ENCODE data around the gene PLCB4.
A peak's percentile ranks its signal among the peaks of the same experiment; 100 is the strongest.

The PLCB4 gene

DNA sequence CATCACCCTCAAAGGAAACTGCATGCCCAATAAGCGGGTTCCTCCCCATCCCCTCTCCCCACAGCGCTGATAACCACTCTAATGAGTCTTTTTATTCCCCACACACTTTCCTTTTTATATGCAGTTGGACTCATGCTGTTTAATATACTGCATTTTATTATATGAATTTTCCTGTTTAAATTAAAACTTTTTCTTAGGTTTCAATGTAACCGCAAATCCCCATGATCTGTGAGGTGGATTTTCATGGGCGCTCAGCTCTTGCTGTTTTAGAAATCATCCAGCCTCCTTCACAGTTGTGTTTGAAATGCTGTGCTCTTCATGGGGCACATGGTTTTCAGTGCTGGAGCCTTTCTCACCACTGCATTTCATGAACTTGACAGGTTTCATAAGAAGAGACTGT lies 280.4 kb downstream of the PLCB4 start:
- TF ChIP-seq, protein P1, sequence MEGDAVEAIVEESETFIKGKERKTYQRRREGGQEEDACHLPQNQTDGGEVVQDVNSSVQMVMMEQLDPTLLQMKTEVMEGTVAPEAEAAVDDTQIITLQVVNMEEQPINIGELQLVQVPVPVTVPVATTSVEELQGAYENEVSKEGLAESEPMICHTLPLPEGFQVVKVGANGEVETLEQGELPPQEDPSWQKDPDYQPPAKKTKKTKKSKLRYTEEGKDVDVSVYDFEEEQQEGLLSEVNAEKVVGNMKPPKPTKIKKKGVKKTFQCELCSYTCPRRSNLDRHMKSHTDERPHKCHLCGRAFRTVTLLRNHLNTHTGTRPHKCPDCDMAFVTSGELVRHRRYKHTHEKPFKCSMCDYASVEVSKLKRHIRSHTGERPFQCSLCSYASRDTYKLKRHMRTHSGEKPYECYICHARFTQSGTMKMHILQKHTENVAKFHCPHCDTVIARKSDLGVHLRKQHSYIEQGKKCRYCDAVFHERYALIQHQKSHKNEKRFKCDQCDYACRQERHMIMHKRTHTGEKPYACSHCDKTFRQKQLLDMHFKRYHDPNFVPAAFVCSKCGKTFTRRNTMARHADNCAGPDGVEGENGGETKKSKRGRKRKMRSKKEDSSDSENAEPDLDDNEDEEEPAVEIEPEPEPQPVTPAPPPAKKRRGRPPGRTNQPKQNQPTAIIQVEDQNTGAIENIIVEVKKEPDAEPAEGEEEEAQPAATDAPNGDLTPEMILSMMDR (IDR thresholded peaks at IDR 0.05; ENCODE audit: low read depth, low read length): no peak
- no peak for DNase-seq (ENCODE audit: extremely low read depth, low read depth)

DNA sequence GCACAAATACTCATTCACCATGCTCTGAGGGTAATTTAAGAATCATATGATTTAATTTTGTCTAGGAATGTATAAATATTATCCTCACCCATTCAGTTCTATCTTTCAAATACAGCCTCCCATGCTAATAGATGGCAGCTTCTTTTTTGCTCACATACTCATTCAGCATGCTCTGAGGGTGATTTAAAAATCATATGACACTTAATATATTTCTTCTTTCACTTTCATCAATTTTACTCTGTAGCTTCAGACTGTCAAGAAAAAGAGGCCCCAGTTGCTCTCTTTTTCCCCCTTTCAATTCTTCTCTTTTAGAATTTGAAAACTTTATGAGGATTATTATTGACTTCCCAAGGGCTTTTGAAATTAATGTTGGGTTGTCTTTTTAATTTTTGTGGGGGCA lies 283.9 kb downstream of the PLCB4 start:
- TF ChIP-seq, protein P1 (IDR thresholded peaks at IDR 0.05; ENCODE audit: low read depth, low read length): no peak
- no peak for DNase-seq (ENCODE audit: extremely low read depth, low read depth)

DNA sequence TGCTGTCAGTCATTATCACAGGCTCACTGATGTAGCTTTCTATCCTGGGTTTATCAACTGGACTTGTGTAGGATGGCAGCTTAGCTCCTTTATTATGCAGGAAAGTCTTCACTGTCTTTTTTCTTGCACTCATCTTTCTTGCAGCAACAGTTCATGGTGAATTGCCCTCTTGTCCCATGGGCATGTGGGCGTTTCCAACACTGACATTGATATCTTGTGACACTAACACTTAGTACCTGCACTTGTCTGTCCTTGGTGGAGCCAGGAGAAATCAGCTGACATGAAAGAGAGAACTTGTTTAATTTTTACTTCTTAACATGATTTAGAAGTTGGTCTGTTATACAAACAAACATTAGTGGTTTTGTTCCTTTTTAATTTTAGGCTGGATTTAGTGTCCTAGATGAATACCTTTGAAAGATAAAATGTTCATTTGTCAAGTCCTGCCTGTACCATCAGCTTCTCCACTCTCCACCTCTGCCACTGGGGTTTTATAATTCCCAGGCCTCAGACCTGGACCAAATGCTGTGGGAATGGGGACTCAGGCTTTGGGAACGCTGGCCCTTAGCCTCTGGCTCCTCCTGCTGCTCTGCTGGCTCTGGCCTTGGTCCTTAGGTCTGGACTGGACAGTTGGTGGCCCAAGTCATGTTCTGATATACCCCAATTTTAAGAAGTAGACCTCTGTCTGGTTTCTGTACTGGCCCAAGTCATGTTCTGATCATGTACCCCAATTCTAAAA lies 284.5 kb downstream of the PLCB4 start:
- DNase-seq (ENCODE audit: extremely low read depth, low read depth): no peak
- TF ChIP-seq, protein P1 (IDR thresholded peaks at IDR 0.05; ENCODE audit: low read depth, low read length): peak; percentile 18

DNA sequence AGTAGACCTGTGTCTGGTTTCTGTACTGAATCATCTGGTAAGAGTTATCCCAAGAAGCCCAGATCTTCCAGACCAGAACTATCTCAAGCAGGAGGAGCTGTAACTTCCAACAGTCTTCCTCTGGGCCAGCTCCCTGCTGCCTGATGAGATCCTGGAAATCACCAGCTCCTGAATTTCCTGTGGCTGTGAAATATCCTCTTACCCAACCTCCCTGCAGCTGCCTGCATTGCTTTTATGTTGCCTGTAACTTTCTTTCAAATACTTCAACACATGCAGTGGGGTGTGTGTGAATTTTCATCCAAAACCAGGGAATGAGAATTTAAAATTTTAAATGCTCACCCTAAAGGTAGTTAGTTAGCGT lies 285.0 kb downstream of the PLCB4 start:
- peak; percentile 31 for DNase-seq (ENCODE audit: extremely low read depth, low read depth)
- TF ChIP-seq, protein P1 (IDR thresholded peaks at IDR 0.05; ENCODE audit: low read depth, low read length): no peak

DNA sequence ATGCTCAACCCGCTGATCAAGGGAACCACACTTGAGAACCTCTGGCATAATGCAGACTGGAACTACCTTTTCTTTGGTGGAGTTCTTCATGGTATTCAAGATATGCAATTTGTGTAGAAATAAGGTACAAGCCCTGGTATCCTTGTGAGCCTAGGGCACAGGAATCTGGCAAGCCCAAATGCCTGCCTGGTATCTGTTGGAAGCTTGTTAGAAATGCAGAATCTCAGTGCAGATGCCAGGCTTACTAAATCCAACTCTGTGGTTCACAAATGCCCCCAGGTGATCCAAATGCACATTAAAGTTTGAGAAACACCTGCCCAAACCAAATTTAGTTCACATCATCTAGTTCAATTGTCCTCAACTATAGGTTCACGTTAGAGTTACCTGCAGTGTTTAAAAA lies 285.7 kb downstream of the PLCB4 start:
- TF ChIP-seq, protein P1 (IDR thresholded peaks at IDR 0.05; ENCODE audit: low read depth, low read length): no peak
- DNase-seq (ENCODE audit: extremely low read depth, low read depth): no peak

DNA sequence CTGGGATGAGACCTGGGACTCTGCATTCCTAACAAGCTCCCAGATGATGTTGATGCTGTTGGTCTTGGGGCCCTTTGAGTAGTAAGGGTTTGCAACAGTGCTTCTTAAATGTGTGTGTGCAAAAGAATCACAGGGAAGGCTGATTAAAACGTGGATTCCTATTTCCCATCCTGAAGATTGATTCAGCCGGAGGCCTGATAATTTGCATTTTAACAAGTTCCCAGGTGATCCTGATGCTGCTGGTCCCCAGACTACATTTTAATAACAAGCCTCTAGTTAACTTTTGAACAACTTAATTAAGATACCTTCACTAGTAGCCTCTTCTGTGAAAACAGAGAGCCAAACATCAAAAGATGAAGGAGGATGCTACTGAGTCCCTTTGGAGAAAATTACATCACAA lies 289.1 kb downstream of the PLCB4 start:
- TF ChIP-seq, protein P1 (IDR thresholded peaks at IDR 0.05; ENCODE audit: low read depth, low read length): no peak
- DNase-seq (ENCODE audit: extremely low read depth, low read depth): no peak

DNA sequence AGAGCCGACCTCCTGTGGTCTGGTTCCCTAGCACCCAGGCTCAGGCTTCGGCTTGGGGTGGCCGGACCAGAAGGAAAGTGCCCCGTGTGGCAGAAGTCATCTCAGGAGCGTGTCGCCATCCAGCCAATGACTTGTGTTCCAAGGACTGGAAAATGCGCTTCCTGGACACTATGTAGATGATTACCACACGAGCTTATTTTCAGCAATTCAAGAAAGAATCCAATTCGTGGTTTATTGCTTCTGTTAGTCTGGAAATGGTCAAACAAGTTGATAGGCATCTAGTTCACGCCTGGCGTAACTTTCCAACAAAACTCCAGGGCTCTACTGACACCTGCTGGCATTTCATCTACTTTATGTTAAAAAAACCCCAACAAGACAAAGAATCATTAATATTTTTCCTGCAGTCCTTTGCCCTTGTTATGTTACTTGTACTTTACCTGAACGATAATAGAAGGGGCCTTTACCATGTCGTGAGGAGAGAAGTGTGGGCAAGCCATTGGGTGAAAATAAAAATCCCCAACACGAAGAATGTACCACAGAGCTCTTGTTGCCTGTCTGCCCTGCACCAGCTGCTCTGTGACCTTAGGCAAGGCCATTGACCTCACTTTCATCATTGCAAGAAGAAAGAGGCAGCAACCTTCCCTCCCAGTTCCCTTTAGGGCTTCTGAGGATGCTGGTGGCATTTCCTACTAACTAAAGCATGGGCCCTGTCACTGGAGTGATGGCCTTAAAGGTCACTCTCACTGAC lies 290.8 kb downstream of the PLCB4 start:
- TF ChIP-seq, protein P1 (IDR thresholded peaks at IDR 0.05; ENCODE audit: low read depth, low read length): peak; percentile 38
- peak; percentile 65 for DNase-seq (ENCODE audit: extremely low read depth, low read depth)
